K562 treated with DMSO at 1 percent for 48 hours (cell line): ENCODE data around the gene DCBLD2. TPM values are rescaled to one million over a fixed set of nuclear protein-coding genes. Genes with fewer than 3 reads are reported as not detected.

Experiments used
- total RNA-seq: library from RNA; unstranded; fragments of 300-600 nt; gene quantifications from 2 replicates; pipeline ENCODE4 v1.2.3, GENCODE V29; 2022; ENCODE audit warnings: low replicate concordance; ENCODE audit errors: extremely low read depth

DCBLD2 gene
- not detected in 2 replicates for total RNA-seq

GRCh38 chr3:98901392-98902350 lies at the start of gene DCBLD2:
TSS of gene DCBLD2 (minus strand) at chr3:98901695. CDS start at chr3:98901326, 369 bp downstream.

GRCh38 chr3:98763076-98763475 lies 138.4 kb downstream of the DCBLD2 start, which contains the start of gene ST3GAL6:
TSS of gene ST3GAL6 (plus strand) at chr3:98763340. CDS start at chr3:98768441, 5,101 bp downstream.

Other genes starting within 250 kb of the DCBLD2 start
- gene ST3GAL6, start 138.4 kb downstream of the DCBLD2 start, total RNA-seq = not detected in 2 replicates